PC-3 (cell line): ENCODE results near the gene MBOAT7.

Source experiments
- CTCF ChIP-seq: fragments of 300-600 bp; sonication (generic); conservative IDR thresholded peaks from 2 replicates; pipeline ENCODE4 v1.5.1; 2017; ENCODE audit warnings: antibody characterized with exemption, low read depth, mild to moderate bottlenecking, low read length
- EZH2 ChIP-seq: fragments of 300-600 bp; sonication (generic); IDR thresholded peaks from one replicate; pipeline ENCODE4 v1.6.1; 2017; ENCODE audit warnings: antibody characterized with exemption, mild to moderate bottlenecking, low read length; ENCODE audit not compliant: unreplicated experiment
- EZH2phosphoT487 ChIP-seq: fragments of 300-600 bp; sonication (generic); IDR thresholded peaks from 2 replicates; pipeline ENCODE4 v1.6.1; 2018; ENCODE audit warnings: mild to moderate bottlenecking, antibody characterized with exemption, low read length, borderline replicate concordance

GRCh38 chr19:54218960-54219661, 29.7 kb upstream of the MBOAT7 start:
- TF ChIP-seq CTCF (no peak), EZH2 (no peak), EZH2phosphoT487 (no peak)
